ENCODE data around the gene SELPLG. TPM values are rescaled to one million over a fixed set of nuclear protein-coding genes. Genes with fewer than 3 reads are reported as not detected.

Gene SELPLG
- total and polyA plus RNA-seq, 4 donors: 2.1 to 9.6 (median 4.8) TPM

- DNase-seq (ENCODE audit: low spot score): no peak
- no peak overlapping the region for H3K27ac ChIP-seq (ENCODE audit: low read depth in 1 of 2, low read length in 2 of 2)
- TF ChIP-seq, protein P1, sequence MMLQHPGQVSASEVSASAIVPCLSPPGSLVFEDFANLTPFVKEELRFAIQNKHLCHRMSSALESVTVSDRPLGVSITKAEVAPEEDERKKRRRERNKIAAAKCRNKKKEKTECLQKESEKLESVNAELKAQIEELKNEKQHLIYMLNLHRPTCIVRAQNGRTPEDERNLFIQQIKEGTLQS (IDR thresholded peaks at IDR 0.05): no peak
- TF ChIP-seq REST (IDR thresholded peaks at IDR 0.05) (no peak), FOXA1 (IDR thresholded peaks at IDR 0.05) (no peak)
- no peaks in the 10 kb centered on the region for H3K36me3 ChIP-seq (ENCODE audit: control insufficient read depth in 4 of 4, insufficient read depth in 3 of 4, low read depth in 1 of 4, low read length in 3 of 4)
- H3K4me3 ChIP-seq (ENCODE audit: low read depth in 1 of 3, low read length in 3 of 3): no peak overlapping the region
- H3K9ac ChIP-seq (ENCODE audit: low read depth in 1 of 2, low read length in 2 of 2): no peak overlapping the region
- H3K4me1 ChIP-seq (ENCODE audit: control insufficient read depth in 4 of 4, insufficient read depth in 4 of 4, low read length in 3 of 4): no peaks in the 10 kb centered on the region
- WGBS: 77% methylated on average over 33 of the region's 33 CpGs
- no peaks in the 10 kb centered on the region for H3K27me3 ChIP-seq (ENCODE audit: control insufficient read depth in 4 of 4, insufficient read depth in 4 of 4, low read length in 3 of 4)
- H3K9me3 ChIP-seq (ENCODE audit: control insufficient read depth in 4 of 4, low read length in 3 of 4): no peaks in the 10 kb centered on the region
These were observed 52.1 kb downstream of the SELPLG start for GRCh38 chr12:108581311-108582227.

DNA sequence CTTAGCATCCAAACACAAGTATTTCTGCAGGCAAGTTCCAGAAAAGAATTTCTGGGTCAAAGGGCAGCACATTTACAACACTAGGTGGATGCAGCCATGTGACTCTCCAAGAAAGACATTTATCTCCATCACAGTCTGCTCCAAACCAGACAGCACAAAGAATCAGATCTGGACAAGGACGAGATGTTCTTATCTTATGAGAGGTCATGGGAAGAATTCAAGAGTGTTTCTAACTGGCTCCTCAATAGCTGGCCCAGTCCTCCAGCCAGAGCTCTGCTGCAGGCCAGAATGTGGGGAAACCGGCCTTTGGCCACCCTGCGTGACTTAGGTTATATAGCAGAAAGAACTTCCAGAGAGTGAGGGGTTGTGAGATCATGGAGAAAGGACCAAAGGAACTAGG is 53.2 kb downstream of the SELPLG start:
- no peaks in the 10 kb centered on the region for H3K4me1 ChIP-seq (ENCODE audit: control insufficient read depth in 4 of 4, insufficient read depth in 4 of 4, low read length in 3 of 4)
- H3K27ac ChIP-seq (ENCODE audit: low read depth in 1 of 2, low read length in 2 of 2): no peak overlapping the region
- H3K4me3 ChIP-seq (ENCODE audit: low read depth in 1 of 3, low read length in 3 of 3): no peak overlapping the region
- no peaks in the 10 kb centered on the region for H3K9me3 ChIP-seq (ENCODE audit: control insufficient read depth in 4 of 4, low read length in 3 of 4)
- no peaks in the 10 kb centered on the region for H3K36me3 ChIP-seq (ENCODE audit: control insufficient read depth in 4 of 4, insufficient read depth in 3 of 4, low read depth in 1 of 4, low read length in 3 of 4)
- peak; percentile 10 for TF ChIP-seq NR2F2 (IDR thresholded peaks at IDR 0.05)
- no peak for TF ChIP-seq JUND (IDR thresholded peaks at IDR 0.05)
- WGBS: 91% methylated on average over 3 of the region's 3 CpGs
- DNase-seq (ENCODE audit: low spot score): no peak
- H3K9ac ChIP-seq (ENCODE audit: low read depth in 1 of 2, low read length in 2 of 2): no peak overlapping the region
- no peaks in the 10 kb centered on the region for H3K27me3 ChIP-seq (ENCODE audit: control insufficient read depth in 4 of 4, insufficient read depth in 4 of 4, low read length in 3 of 4)

DNA sequence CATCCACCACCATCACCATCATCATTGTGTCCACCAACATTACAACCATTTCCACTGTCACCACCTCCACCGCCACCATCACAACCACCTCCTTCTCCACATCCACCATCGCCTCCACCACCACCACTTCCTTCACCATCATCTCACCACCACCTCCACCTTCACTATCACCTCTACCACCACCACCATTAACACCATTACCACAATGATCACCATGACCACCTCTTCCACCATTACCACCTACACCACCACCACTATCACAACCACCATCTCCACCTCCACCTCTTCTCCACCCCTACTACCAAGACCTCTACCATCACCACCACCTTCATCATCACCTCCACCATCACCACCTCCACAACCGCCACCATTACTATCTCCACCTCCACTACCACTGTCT is 54.9 kb downstream of the SELPLG start:
- no peak overlapping the region for H3K4me3 ChIP-seq (ENCODE audit: low read depth in 1 of 3, low read length in 3 of 3)
- no peaks in the 10 kb centered on the region for H3K4me1 ChIP-seq (ENCODE audit: control insufficient read depth in 4 of 4, insufficient read depth in 4 of 4, low read length in 3 of 4)
- H3K27ac ChIP-seq (ENCODE audit: low read depth in 1 of 2, low read length in 2 of 2): no peak overlapping the region
- no peak for TF ChIP-seq HNF4G (IDR thresholded peaks at IDR 0.05)
- TF ChIP-seq FOXA1 (IDR thresholded peaks at IDR 0.05): no peak
- TF ChIP-seq, protein P1 (IDR thresholded peaks at IDR 0.05): no peak
- no peak for TF ChIP-seq YY1 (IDR thresholded peaks at IDR 0.05)
- no peak for TF ChIP-seq REST (IDR thresholded peaks at IDR 0.05)
- no peak for TF ChIP-seq ZBTB33 (IDR thresholded peaks at IDR 0.05)
- TF ChIP-seq TAF1 (conservative IDR thresholded peaks at IDR 0.05): no peak
- TF ChIP-seq RAD21 (IDR thresholded peaks at IDR 0.05): no peak
- TF ChIP-seq RXRA (IDR thresholded peaks at IDR 0.05): no peak
- H3K9ac ChIP-seq (ENCODE audit: low read depth in 1 of 2, low read length in 2 of 2): no peak overlapping the region
- no peaks in the 10 kb centered on the region for H3K27me3 ChIP-seq (ENCODE audit: control insufficient read depth in 4 of 4, insufficient read depth in 4 of 4, low read length in 3 of 4)
- H3K36me3 ChIP-seq (ENCODE audit: control insufficient read depth in 4 of 4, insufficient read depth in 3 of 4, low read depth in 1 of 4, low read length in 3 of 4): no peaks in the 10 kb centered on the region
- no peaks in the 10 kb centered on the region for H3K9me3 ChIP-seq (ENCODE audit: control insufficient read depth in 4 of 4, low read length in 3 of 4)
- DNase-seq (ENCODE audit: low spot score): no peak
- 97% methylated on average over 3 of the region's 3 CpGs for WGBS

Measured in liver (tissue), 9 donors.